NCI-H446 (cell line): ENCODE results near the gene DLL4.
"Not testable (repeated sequence)": the region's sequence is repeated elsewhere in the genome, so short reads cannot be mapped to it uniquely, and the experiment has no call there.

Experiments used
- DNase-seq, 2 experiments: peaks; one replicate each; lab custom pipeline; 2025; lab: John Stamatoyannopoulos, UW

Gene DLL4

GRCh38 chr15:40958723-40959122 lies 29.6 kb downstream of the DLL4 start:
- no peak for DNase-seq

GRCh38 chr15:40959331-40960141 lies 30.4 kb downstream of the DLL4 start:
- no peak for DNase-seq

GRCh38 chr15:40960151-40960885 lies 31.2 kb downstream of the DLL4 start:
- DNase-seq: no peak

GRCh38 chr15:40960925-40961324 lies 31.8 kb downstream of the DLL4 start:
- DNase-seq: no peak

- DNase-seq: not testable (repeated sequence)
Measured at GRCh38 chr15:40961740-40962139, 32.6 kb downstream of the DLL4 start.

- DNase-seq: not testable (repeated sequence)
Measured at GRCh38 chr15:40962317-40962716, 33.2 kb downstream of the DLL4 start.

GRCh38 chr15:40963201-40963600 lies 34.1 kb downstream of the DLL4 start:
- no peak for DNase-seq

GRCh38 chr15:40964006-40964405 lies 34.9 kb downstream of the DLL4 start:
- DNase-seq: no peak

- DNase-seq: no peak
Measured at GRCh38 chr15:40964634-40965033, 35.5 kb downstream of the DLL4 start.

- DNase-seq: no peak
Measured at GRCh38 chr15:40968290-40969085, 39.3 kb downstream of the DLL4 start.

GRCh38 chr15:40969363-40969762 lies 40.2 kb downstream of the DLL4 start:
- DNase-seq: no peak

- no peak for DNase-seq
Measured at GRCh38 chr15:40974879-40975278, 45.7 kb downstream of the DLL4 start.

GRCh38 chr15:40976819-40977218 lies 47.7 kb downstream of the DLL4 start:
- no peak for DNase-seq

- DNase-seq: no peak
Measured at GRCh38 chr15:40978141-40978540, 49.0 kb downstream of the DLL4 start.

- DNase-seq: no peak
Measured at GRCh38 chr15:40978562-40978961, 49.4 kb downstream of the DLL4 start.

GRCh38 chr15:40981186-40981585 lies 52.0 kb downstream of the DLL4 start:
- DNase-seq: no peak

- no peak for DNase-seq
Measured at GRCh38 chr15:40982855-40983254, 53.7 kb downstream of the DLL4 start.

- no peak for DNase-seq
Measured at GRCh38 chr15:40984406-40984805, 55.3 kb downstream of the DLL4 start.

GRCh38 chr15:40984964-40985363 lies 55.8 kb downstream of the DLL4 start:
- no peak for DNase-seq

GRCh38 chr15:40985541-40986330 lies 56.6 kb downstream of the DLL4 start:
- DNase-seq: no peak

GRCh38 chr15:40986820-40987219 lies 57.7 kb downstream of the DLL4 start:
- DNase-seq: no peak

GRCh38 chr15:40988156-40988555 lies 59.0 kb downstream of the DLL4 start:
- DNase-seq: no peak
